NOMO-1 treated with DMSO at 0.1 percent for 48 hours (cell line): ENCODE results near the gene ABHD14A.
"Not testable (repeated sequence)": the region's sequence is repeated elsewhere in the genome, so short reads cannot be mapped to it uniquely, and the experiment has no call there.

Experiments used
- DNase-seq: peaks from one replicate; lab custom pipeline; 2025; ENCODE audit not compliant: unreplicated experiment; lab: John Stamatoyannopoulos, UW

Gene ABHD14A

DNA sequence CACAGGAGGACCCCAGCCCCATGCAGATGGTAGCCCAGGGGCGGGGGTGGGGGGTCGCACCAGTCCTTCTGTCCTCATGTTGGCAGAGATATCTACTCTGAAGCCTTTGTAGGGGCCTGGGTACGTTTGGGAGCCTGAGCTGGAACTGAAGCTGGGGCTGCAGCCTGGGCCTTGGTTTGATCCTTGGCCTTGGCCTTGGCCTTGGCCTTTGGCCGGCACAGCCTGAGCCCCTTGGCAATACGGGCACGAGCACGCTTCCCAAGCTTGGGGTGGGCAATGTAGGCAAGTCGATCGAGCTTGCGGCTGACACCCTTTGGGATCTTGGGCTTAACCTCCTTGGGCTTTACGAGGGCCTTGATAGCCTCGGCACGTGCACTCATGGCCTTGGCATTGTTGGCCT, 18.8 kb downstream of the ABHD14A start:
- not testable (repeated sequence) for DNase-seq

DNA sequence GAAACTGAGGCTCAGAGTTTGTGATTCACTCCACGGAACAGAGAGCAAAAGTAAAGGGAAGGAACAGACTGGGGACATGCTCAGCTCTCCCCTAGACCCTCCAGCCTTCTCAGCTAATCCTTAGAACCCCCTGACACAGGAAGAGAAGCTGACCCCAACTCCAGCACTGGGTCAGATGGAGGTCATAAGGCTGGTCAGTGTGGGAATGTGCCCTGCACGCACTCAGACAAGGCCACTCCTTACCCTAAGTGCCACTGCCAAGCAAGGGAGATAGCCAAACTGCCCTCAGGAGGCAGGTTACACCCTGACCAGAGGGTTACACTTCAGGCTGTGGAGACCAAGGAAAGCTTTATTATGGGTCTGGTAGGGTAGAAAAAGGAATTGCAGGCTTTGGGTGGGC, 19.7 kb downstream of the ABHD14A start:
- DNase-seq, result no peak

DNA sequence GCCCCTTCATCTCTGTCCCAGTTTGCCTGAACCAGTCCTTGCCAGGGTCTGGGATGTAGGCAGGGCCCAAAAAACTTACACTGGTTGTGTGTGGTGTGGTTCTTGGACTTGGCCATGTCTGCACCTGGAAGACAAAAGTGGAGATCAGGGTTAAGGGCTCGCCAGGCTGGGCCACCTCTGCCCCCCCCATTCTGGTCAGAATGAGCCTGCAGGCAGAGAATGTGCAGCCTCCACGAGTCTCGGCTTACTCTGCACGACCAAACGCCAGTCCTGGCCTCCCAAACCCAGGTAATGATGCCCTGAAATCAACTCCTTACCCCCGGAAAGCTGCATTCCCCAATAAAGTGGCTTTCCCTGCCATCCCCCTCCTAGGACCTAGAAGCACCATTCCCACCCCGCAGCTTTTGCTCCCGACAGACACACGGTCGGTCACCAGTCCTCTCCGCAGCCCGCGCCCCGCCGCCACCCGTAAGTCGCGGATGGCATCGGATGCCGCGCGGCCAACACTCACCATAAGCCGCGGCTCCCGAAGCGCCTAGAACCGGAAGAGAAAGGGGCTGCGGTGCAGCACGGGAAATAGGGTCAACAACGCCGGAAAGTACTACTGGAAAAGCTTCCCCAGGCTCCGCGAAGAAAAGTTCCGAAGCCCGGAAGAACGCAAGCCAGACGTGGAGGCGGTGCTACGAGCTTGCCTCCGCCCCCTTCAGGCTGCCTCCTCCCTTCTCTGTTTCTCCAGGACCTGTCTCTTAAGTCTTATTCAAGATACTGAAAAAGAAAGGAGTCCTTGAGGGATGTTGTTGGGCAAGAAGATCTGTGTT, 20.7 kb downstream of the ABHD14A start, which contains the start of gene RPL29:
Gene RPL29, minus strand, starts transcription at position 550 of the 818 bp plus-strand sequence. Its CDS starts 434 bp downstream, at position 116.
- peak; percentile 95 for DNase-seq

DNA sequence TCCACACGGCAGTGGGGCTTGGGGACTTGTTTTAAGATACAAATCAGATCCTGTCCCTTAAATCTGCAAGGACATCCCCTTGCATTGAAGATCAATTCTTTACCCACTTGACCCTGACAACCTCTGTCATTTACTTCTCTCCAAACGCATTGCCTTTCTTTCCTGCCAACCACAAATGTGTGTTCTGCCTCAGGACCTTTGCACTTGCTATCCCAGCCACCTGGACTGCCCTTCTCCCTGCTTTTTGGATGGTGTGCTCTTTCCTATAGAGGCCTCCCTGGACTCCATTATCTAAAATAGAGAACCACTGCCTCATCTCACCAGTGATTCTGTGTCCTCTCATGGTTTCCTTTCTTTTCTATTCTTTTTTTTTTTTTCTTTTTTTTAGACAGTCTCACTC, 22.3 kb downstream of the ABHD14A start:
- no peak for DNase-seq

DNA sequence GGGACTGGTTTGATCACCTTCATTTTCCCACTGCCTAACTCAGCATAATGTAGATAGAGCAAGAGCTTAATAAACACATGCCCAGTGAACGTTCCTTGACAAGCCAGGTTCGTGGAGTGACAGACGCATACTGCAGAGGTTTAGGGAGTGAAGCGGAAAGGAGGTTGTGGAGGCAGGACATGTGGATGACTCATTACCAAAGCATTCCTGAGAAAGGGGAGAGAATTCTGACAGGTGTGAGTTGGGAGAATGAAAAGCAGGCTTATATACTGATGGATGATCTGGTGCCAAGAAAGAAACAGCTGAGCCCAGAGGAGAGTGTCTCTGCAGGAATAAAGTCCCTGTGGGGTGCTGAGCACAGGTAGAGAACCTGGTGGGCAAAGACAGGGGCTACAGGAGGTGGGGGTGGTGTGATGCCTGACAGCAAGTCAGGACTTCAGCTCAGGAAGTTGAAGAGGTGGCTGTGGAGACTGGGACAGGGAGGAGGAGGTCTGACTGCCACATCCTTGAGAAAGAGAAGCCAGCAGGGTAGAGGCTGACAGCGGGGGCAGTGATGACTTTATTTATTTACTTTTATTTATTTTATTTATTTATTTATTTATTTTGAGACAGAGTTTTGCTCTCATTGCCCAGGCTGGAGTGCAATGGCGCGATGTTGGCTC, 23.2 kb downstream of the ABHD14A start:
- no peak for DNase-seq

DNA sequence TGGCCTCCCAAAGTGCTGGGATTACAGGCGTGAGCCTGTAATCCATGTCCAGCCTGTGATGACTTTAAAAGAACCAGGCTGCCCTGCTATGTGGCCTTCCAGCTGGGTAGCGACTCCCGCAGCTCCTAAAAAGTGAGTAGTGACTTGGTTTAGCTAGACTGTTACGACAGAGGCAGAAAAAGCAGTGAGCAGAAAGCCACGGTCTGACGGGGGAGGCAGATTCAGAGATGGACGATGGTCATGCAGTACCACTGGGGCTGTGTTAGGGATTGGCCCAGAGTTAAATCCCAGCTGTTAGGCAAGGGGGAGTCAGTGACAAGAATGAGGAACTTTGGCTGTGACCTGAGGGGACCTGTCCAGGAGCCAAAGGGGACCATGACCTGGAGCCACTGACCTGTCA, 23.9 kb downstream of the ABHD14A start:
- no peak for DNase-seq

DNA sequence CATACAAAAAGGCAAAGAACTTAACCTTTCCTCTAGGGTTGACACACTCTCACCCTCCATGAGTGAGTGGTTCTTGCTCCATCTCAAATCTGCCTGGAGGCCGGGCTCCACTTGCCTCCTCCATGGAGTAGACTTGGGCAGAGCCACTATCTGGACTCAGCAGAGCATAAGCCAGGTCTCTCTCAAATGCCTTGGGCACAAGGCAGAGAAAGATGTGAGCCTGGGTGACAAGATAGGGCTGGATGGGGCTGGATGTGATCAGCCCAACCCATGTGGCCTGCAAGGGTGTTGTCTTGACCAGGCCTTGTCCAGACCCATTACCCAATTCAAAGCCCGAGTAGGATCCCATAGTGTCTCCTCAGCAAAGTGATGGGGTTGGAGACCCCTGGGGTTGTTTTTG, 25.0 kb downstream of the ABHD14A start:
- no peak for DNase-seq

DNA sequence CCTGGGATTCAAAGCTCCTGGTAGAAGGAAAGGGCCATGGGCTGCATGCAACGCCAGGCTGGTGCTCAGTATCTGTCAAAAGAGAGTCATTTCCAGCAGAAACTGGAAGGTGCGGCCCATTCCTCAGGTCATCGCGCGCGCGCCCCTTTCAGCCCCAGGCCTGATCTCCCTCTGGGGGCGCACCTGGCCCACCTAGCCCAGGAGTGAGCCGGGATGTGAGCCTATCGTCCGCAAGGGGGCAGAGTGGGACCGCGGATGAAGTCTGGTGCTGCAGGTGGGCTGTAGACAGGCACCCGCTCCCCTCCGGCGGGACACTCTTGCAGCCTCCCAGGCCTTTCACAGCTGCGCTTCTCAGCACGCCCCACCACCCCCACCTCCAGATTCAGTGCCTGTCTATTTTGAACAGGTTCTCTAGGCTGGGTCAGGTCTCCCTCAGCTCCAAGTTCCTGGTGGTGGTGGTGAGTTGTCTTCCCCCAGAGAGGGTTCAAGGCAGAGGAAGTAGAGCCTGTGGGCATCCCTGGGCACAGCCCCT, 26.6 kb downstream of the ABHD14A start:
- peak; percentile 58 for DNase-seq

DNA sequence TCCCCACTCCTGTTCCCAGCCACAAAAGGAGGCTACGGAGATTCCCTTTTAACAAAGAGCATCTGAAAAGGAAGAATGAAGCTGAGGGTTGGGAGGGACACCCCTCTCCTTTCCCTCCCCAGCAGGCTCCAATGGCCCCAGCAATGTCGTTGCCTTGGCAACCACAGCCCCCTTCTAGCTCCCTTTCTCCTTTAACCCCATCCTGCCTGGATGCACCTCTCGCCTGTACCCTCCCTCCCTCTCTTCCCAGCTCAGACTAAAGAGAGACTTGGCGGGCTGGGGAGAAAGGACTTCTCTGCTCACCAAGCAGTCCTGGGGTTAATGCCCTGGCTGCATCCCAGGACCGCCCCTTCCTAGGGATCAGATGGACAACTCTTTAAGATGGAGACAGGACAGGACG, 27.9 kb downstream of the ABHD14A start:
- no peak for DNase-seq

DNA sequence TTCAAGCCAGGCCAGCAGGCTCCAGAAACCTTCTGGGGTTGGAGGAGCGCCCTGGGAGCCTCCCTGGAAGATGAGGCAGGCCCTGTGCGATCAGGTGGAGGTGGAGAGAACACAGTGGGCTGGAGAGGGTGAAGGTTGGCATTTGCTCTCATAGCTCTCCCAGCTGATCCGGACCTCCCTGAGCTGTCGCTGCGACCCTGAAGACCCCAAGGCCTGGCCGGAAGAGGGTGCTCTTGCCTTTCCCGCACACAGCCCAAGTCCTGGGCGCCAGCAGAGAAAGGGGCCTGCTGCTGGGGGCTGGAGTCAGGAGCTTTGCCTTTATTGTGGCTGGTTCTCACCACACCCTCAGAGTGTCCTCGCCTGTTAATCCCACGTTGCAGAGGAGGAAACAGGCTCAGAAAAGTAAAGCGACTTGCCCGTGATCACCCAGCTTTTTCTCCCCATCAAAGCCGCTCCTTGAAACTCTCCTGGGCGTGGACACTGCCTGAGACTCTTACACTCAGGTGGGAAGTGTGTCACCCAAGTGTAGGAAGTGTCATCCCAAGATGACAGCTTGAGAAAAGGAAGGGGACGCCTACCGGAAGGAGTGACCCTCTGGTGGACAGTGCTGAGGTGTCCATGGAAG, 29.4 kb downstream of the ABHD14A start:
- DNase-seq, result no peak

DNA sequence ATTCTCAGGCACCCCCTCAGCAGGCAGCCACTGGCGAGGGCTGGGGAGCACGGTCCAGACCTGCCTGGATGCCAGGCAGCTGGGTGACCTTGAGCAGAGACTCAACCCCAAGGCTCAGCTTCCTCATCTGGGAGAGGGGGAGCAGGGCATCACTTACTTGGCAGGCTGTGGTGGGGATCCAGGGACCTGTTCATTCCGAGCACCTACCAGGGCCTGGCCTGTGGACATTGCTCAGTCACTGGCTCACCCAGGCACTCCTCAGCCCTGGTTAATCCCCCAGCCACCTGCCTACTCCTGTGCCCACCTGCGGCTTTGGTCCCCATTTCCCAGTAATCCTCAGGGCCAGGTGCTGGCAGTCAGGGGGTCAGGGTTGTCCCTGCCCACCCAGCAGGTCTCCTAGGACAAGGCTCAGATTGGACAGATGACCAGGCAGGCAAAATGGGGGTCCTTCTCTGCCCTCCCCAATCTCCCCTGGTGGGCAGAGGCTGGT, 30.1 kb downstream of the ABHD14A start:
- DNase-seq, result no peak

DNA sequence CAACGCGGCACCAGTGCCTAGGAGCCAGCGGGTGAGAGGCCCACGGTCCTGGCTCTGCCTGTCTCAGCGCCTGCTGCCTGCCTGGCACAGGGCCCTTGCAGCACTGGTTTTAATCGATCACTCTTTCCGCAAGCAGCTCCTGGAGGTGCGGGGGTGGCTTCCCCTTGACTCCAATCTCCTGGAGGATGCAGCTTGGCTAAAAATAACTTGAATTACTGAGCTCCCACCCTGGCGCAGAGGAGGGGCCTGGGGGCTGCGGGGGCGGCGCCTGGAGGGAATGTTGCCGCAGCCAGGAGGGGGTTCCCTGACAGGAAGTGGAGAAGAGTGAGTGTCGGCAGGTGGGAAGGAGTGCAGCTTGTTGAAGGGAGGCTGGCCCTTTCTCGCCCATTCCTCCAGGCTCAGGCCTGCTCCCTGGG, 30.7 kb downstream of the ABHD14A start:
- no peak for DNase-seq

DNA sequence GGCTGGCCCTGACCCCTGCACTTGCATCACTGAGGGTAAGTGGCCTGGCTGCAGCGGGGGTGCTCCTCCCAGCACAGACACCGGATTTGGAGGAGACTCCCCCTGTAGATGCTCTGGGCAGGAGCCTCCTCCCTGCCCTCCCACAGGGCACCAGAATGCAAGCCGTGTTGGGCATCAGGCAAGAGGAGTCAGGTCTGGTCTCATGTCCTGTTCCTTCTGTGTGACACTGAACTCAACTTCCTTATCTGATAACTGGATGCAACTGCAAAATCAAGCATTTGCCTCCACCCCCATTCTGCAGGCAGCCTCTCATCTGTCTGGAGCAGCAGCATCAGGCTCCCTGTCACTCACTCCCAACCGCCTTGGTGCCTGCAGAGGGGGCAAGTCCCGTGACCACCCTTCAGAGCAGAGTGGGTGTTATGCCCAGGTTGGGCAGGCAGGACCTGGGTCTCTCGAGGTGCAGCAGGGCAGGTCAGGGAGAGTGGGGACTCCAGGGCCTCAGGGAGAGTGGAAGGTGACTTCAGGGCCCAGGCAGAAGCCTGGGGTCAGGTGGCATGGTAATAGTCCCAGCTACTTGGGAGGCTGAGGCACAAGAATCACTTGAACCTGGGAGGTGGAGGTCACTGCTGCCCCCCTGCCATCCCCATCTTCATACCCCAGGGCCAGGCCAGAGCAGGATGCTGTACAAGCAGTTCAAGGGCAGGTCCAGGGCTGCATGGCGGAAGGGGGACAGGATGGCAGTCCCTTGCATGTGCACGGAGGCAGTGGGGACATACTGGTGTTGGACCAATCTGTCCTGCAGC, 31.4 kb downstream of the ABHD14A start:
- peak; percentile 15 for DNase-seq

DNA sequence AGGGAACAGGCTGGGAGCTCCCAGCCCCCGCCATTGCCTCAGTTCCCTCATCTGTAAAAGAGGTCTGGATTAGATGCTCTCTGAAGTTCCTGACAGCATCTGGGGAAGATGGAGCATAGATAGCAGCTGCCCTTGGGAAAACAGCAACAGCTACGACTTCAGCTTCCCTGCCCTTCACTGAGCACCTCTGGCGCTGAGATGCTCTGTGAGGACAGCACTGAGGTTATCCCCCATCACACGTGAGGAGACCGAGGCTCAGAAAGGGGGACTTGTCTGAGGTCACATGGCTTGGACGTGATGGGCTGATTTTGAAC, 31.9 kb downstream of the ABHD14A start:
- DNase-seq, result no peak

DNA sequence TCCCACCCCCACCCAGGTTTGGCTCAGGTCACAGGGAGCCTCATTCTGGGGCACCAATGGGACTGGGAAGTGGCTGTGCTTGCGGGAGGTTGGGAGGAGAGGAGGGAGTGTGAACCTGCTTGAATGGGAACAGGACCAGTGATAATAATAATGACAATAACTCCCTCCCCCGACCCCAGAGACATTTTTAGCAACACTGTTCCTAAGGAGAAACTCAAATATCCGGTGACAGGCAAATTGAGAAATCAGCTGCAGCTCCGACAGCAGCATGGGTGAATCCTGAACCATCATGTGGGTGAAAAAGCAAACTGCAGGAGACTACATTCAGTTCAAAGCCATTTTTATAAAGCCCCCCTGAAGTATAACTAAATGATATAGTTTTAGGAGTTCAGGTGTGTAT, 32.4 kb downstream of the ABHD14A start:
- DNase-seq, result no peak

DNA sequence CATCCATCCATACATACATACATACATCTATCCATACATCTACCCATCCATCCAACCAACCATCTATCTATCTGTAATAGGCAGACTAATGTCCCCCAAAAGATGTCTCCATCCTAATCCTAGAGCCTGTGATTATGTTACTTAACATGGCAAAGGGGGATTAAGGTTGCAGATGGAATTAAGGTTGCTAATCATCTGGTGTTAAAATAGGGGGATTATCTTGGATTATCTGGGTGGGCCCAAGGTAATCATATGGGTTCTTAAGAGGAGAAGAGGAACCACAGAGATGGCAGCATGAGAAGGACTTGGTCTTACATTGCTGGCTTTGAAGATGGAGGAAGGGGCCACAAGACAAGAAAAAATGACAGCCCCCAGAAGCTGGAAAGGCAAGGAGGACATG, 35.6 kb downstream of the ABHD14A start:
- no peak for DNase-seq

DNA sequence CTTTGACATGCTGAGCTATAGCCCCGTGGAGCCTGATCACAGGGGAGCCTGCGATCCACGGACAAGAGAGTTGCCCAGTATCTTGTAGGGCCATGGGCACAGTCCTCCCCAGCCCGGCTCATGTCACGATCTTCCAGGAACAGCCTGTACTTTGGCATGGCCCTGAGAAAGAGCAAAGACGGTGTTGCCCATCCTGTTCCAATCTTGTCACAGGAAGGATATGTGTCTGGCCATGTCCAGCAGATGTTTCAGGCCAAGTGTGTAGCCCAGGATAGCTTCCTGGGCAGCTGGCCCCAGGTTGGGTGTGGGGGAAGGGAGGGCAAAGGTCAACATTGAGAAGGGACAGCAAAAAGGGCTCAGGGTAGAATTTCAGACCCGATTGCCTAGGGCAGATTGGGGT, 37.8 kb downstream of the ABHD14A start:
- DNase-seq, result no peak

DNA sequence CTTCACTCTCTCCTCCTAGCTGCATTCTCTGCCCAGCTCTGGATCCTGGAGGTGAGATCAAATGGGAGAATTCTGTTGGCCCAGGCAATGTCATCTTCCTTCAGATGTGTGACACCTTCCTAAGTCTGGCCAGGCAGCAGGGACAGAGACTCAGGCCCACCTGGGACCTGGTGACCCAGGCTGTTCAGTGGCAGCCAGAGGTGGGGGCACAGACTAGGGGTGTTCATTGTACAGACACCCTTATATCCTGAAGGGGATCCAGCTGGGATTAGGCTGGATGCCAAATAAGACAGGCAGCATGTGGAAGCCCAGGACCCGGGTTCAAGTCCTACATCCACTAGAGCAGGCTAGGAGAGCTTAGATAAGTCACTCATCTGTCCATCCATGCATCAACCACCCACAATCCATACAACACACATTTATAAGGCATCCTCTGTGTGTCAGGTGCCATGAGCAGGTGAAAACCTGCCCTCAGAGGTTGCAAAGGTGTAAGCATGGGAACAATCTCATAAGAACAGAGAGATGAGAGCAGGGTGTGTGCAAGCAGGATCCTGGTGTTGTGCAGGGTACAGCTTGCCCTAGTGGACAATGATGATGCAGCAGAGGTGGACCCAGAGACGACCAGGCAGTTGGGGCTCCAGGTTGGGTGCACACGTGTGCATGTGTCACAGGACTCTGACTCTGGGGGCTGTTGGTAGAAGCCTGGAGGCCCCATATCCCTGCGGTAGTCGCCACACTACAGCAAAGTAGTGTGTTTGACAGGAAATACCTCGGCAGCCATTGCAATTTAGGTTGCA, 39.1 kb downstream of the ABHD14A start:
- DNase-seq, result no peak

DNA sequence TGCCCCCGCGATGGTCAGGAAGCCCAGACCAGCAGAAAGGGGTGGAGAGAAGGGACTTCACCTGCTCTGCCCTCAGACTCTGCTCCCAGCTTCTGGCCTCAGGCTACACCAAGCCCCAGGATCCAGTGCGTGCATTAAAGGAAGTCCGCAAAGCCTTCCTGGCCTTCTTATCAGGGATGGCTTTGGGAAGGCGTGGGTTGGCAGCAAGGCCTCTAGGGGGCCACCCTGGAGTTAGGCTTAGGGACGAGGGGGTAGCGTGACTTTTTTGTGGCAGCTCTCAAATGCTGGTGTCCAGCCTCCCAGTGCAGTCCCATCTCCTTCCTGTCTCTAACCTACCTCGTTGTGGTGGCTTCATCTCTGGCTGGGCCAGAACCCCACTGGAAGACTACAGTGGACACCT, 39.7 kb downstream of the ABHD14A start:
- no peak for DNase-seq
